Hematopoietic multipotent progenitor cell treated with erythropoietin and hydrocortisone succinate and interleukin-3 and kit ligand, for 8 days (in vitro differentiated cells): ENCODE results near the gene LRRC8B.
A peak's percentile ranks its signal among the peaks of the same experiment; 100 is the strongest.
"Not testable (repeated sequence)": the region's sequence is repeated elsewhere in the genome, so short reads cannot be mapped to it uniquely, and the experiment has no call there.

Source experiments
- DNase-seq: peaks from one replicate; pipeline ENCODE4 v3.0.0-alpha.2; 2015

Gene LRRC8B

DNA sequence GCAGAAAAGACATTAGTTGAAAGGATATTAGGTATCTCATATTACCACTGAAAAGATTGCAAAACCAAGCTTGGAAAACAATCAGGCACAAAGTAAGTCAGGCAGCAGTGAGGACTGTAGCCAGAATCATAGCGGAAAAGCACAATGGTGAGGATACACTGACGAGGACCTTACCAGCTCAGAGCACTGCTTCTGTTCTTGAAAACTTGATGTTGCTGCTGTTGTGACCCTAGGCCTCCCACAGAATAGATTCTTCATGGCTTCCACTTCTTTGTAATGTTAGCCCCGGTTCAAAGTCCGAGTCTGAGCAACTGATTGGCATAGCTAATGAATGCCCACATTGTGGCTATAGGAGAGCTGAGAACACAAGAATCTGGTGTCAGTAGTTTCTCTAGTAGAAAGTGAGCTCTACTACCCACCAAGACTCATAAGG lies 63.1 kb downstream of the LRRC8B start:
- no peak for DNase-seq

DNA sequence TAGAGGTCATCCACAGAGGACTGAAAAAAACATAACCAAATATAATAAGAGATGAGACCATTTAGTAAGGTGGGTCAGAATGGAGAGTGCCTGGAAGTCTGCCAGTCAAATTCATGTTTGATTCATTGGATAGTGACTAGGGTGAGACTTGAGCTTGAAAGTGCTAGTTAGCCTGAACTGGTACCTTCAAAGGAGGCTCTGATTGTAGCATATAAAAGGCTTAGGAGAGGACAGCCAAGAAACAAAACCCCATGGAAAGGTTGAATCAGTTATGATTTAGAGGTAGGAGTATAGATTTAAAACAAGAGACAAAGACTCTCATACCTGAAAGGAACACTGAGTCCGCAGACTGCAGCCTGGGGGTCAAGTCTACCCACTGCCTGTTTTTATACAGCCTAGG lies 63.9 kb downstream of the LRRC8B start:
- DNase-seq, result no peak

GRCh38 chr1:89589515-89589914 lies 64.9 kb downstream of the LRRC8B start:
- no peak for DNase-seq

DNA sequence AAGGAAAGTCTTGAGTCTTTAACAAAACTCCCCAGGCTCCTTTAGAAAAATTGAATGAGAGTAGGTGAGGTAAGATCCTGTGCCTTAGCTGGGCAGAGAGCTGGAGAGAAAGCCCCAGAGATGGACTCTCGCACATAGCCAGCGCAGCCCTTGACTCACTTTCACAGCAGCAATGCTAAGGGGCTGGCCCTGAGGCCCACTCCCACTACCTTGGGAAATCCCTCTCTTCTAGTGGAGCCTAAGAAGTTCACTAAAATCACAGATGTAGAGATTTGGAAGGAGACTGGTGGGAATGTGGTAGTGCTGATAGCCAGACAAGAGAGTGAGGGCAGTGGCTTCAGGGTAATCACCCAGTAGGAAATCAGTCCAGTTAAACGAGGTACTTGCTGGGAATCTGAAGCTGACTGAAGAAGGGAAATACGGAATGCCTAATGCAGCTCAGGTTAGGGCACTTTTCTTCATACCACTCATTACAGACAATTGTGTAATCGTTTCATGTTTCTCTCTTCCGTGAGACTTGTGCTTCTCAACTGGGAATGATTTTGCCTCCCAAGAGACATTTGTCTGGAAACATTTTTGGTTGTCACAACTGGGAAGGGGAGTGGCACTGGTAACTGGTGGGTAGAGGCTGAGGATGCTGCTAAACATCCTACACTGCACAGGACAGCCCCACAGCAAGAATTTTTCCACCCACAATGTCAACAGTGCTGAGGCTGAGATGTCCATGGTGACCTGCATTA lies 65.9 kb downstream of the LRRC8B start:
- no peak for DNase-seq

GRCh38 chr1:89592861-89593302 lies 68.3 kb downstream of the LRRC8B start:
- DNase-seq, result not testable (repeated sequence)

- no peak for DNase-seq
These were observed 69.6 kb downstream of the LRRC8B start for GRCh38 chr1:89594096-89594740.

GRCh38 chr1:89596698-89597097 lies 72.1 kb downstream of the LRRC8B start:
- no peak for DNase-seq

DNA sequence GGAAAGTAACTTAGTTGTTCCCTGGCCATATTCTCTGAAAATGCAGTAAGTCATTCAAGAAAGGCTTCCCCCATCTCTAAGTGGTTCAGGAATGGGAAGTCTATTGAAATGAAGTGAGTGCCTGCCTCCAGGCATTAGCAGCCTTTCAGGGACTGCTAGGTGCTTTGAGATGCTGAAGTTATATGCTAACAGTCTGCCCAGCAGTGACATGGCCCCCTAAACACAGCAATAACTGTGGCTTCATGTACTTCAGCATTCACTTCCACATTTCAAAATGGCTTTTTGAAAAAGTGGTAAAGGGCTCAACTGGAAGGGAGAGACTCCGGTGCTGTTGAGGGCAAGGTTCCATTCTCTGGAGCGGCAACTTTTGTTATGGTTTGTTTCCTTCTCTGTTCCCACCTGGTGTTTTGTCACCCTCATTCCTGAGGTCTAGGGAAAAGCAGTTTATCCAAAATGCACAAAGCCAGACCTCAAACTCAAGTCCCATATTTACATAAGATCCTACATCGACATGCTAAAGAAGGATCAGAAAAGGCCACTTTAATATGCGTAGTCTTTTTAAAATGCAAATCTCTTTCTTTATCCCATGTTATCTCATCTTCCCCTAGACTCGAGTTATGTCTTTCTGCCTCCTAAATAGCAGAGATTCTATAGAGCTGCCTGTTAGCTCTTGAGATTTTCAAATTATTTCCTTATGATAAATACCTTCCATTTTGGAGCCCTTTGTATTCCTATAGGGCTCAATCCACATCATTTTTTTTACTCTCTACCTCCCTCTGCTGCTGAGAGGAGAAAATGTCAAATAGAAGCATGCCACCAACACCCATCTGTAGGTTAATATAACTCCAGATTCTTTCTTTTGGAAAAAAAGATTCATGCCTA lies 74.1 kb downstream of the LRRC8B start:
- peak; percentile 68 for DNase-seq

GRCh38 chr1:89599332-89599630 lies 74.7 kb downstream of the LRRC8B start:
- no peak for DNase-seq

- DNase-seq, result no peak
These were observed 76.0 kb downstream of the LRRC8B start for GRCh38 chr1:89600451-89601224.

GRCh38 chr1:89602871-89603404 lies 78.3 kb downstream of the LRRC8B start:
- DNase-seq, result no peak

GRCh38 chr1:89603651-89604413 lies 79.2 kb downstream of the LRRC8B start:
- no peak for DNase-seq

DNA sequence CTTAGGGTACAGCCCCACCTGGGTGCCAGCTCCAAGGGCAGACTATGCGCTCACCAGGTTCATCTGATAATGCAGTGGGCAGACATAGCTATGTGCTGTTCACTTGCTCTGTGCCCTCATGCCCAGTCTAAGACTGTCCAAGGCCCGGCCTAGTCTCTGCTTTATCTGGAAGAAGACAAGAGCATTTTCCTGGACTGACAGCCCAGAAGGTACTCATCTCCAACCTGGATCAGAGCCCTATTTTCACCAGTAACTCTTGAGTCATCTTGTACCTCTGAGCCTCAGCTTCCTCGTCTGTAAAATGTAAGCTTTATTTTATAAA lies 79.7 kb downstream of the LRRC8B start:
- DNase-seq, result no peak

DNA sequence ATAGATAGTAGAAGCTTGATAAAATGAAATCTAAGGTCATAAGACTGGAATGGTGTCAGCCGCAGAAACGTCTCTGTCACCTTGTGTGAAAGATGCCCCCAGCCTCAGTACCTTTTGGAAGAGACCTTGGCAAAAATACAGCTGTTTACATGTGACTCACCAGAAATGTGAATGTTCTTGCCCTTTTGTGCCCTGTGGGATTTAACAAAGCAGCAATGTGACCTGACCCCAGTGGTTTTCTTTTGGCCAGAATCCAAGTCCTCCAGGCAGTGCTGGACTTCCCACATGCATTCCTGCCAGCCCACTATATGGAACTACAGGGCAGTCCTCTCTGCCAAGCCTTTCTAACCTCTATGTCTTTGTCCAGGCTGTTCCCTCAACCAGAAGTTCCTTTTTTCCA lies 81.1 kb downstream of the LRRC8B start:
- DNase-seq, result no peak

DNA sequence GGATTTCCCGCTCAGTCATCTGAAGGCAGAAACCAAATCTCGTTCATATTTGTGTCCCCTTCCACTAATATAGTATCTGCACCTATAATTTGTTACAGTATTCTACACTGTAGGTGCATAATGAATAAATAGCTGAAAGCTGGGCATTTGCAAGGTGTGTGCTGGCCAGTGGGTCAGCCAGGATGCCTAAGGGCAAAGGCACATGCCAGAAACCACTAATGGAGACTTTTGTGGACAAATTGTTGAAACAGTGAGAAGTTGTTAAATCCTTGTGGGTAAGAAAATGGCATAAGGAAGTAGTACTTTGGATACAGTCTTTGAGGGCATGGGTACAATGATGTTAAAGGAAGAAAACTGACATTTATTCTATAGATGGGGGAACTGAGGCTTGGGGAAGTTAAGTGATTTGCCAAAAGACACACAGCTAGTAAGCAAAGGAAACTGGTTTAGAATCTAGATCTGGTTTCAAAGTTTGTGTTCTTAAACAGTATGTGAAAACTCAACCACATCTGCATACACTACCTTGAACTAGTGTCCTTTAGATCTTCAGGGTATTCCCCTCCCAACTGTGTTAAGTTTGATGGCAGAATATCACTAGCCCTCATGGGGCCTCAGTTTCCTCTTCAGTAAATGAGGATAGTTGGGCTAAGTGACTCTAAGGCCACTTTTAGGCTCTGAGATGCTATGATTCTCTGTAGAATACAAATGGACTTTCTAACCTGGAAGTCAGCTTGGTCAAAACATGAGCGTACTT lies 81.8 kb downstream of the LRRC8B start:
- no peak for DNase-seq

DNA sequence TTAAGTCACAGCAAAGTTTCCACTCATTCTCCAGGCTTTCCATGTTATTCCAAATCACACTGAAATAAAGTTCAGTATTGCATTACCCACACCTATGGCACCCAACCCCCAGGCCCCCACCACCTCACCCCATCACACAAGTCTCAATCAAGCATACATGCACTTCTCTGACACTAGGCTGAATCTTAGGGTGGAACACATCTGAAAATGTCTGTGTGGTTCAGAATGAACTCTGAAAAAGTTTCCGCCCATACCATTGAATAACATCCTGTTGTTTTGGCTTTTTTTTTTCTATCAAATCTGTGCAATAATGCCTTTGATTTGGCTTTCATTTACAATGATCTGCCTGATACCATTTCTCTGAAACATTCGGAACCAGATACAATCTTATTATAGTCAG lies 82.5 kb downstream of the LRRC8B start:
- DNase-seq, result no peak

DNA sequence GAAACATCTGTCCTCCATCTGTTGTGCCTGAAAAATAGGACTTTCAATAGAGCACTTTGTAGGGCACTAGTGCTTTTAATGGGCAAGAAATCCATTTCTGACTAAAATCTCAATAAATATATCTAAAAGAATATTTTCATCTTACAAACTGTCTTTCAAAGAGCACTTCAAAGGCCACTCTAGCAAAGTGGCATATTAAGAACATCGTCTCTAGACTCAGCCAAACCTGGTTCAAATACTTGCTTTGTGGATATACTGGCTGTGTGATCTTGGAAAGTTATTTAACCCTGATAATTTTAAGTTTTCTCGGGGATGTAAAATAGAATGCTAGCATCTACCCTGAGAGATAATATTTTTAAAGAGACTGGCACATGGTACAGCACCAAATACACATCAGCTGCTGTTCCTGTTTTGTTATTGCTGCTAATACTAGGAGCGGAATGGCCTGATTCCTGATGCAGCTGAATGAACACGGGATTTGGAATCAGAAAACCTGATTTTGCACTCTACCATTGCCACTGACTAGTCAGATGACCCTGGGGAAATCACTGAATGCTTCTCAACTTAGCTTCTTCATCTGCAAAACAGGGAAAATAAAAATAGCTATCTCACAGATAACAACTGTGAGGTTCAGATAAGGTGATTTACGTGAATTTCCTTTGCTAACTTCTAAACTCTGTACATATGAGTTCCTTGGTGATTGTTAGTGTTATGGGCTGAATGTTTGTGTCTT lies 83.1 kb downstream of the LRRC8B start:
- DNase-seq, result no peak

- no peak for DNase-seq
These were observed 83.8 kb downstream of the LRRC8B start for GRCh38 chr1:89608319-89608983.

GRCh38 chr1:89608984-89609725 lies 84.5 kb downstream of the LRRC8B start:
- no peak for DNase-seq
